K562 (cell line): ENCODE measurements around the gene CA6.

Source experiments
- ARID2 ChIP-seq: fragments of 450-650 bp; IDR thresholded peaks from 2 replicates; pipeline ENCODE4 v1.6.1; 2017; ENCODE audit warnings: antibody characterized with exemption, mild to moderate bottlenecking
- BCOR ChIP-seq: fragments of 450-650 bp; IDR thresholded peaks from 2 replicates; pipeline ENCODE4 v1.6.1; 2016
- C11orf30 ChIP-seq: fragments of 450-650 bp; IDR thresholded peaks from 2 replicates; pipeline ENCODE4 v1.6.1; 2016; ENCODE audit warnings: low read depth, mild to moderate bottlenecking
- CBX1 ChIP-seq: sonication (generic); IDR thresholded peaks from 2 replicates; pipeline ENCODE4 v1.6.1; 2016; ENCODE audit warnings: antibody characterized with exemption, low read depth, mild to moderate bottlenecking
- NBN ChIP-seq: fragments of 450-650 bp; IDR thresholded peaks from 2 replicates; pipeline ENCODE4 v1.6.1; 2016; ENCODE audit warnings: low read depth, mild to moderate bottlenecking
- POLR2AphosphoS5 ChIP-seq: IDR thresholded peaks from 2 replicates; pipeline ENCODE4 v1.6.1; 2011; ENCODE audit warnings: mild to moderate bottlenecking, low read depth, low read length, moderate library complexity; ENCODE audit not compliant: control insufficient read depth, insufficient read depth
- TF ChIP-seq, protein P1 (sequence below), 3 experiments: IDR thresholded peaks in 2 of 3; conservative IDR thresholded peaks in 1 of 3; 2 replicates each; pipeline ENCODE4 v1.5.1; 2011 to 2012; ENCODE audit warnings: low read length in 3 of 3, mild to moderate bottlenecking in 3 of 3, control low read depth in 2 of 3, improper control_type of control experiment in 1 of 3, inconsistent platforms in 1 of 3, low read depth in 1 of 3, mixed read lengths in 1 of 3, moderate library complexity in 1 of 3; ENCODE audit not compliant: insufficient read depth in 2 of 3
- TF ChIP-seq, protein P2 (sequence below): fragments of 450-650 bp; formaldehyde crosslinking; conservative IDR thresholded peaks from 2 replicates; pipeline ENCODE4 v1.4.0; 2022; ENCODE audit warnings: mild to moderate bottlenecking, missing genetic modification characterization
- TF ChIP-seq, protein P3 (sequence below): sonication (generic); formaldehyde crosslinking; IDR thresholded peaks from 2 replicates; pipeline ENCODE4 v1.8.0; 2022; ENCODE audit warnings: mild to moderate bottlenecking, missing genetic modification reagents

DNA sequence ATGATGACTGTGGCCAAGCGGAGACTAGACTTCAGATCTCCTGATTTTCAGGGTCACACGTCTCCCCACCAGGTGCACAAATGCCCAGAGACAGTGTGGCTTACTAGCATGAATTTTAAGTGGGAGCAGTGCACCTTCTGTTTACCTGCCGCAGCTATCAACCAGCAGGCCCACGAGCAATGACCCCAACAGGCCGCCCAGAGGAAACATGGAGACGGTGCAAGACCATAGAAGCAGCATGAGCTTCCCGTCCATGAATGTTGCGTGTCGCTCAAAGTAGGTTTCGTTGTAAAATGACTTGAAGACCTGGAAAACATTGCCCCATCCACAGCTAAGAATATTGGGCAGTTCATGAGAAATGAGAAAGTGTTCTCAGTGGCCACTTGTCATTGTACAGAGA is 77.1 kb downstream of the CA6 start:
- no peak for TF ChIP-seq NBN
- TF ChIP-seq, protein P1, sequence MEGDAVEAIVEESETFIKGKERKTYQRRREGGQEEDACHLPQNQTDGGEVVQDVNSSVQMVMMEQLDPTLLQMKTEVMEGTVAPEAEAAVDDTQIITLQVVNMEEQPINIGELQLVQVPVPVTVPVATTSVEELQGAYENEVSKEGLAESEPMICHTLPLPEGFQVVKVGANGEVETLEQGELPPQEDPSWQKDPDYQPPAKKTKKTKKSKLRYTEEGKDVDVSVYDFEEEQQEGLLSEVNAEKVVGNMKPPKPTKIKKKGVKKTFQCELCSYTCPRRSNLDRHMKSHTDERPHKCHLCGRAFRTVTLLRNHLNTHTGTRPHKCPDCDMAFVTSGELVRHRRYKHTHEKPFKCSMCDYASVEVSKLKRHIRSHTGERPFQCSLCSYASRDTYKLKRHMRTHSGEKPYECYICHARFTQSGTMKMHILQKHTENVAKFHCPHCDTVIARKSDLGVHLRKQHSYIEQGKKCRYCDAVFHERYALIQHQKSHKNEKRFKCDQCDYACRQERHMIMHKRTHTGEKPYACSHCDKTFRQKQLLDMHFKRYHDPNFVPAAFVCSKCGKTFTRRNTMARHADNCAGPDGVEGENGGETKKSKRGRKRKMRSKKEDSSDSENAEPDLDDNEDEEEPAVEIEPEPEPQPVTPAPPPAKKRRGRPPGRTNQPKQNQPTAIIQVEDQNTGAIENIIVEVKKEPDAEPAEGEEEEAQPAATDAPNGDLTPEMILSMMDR (IDR thresholded peaks at IDR 0.05 in 2 of 3, conservative IDR thresholded peaks at IDR 0.05 in 1 of 3; ENCODE audit: insufficient read depth in 2 of 3, low read depth in 1 of 3, low read length in 3 of 3) = no peak
- TF ChIP-seq, protein P2, sequence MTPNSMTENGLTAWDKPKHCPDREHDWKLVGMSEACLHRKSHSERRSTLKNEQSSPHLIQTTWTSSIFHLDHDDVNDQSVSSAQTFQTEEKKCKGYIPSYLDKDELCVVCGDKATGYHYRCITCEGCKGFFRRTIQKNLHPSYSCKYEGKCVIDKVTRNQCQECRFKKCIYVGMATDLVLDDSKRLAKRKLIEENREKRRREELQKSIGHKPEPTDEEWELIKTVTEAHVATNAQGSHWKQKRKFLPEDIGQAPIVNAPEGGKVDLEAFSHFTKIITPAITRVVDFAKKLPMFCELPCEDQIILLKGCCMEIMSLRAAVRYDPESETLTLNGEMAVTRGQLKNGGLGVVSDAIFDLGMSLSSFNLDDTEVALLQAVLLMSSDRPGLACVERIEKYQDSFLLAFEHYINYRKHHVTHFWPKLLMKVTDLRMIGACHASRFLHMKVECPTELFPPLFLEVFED = no peak
- no peak for TF ChIP-seq CBX1
- TF ChIP-seq POLR2AphosphoS5 = no peak
- TF ChIP-seq BCOR = no peak
- no peak for TF ChIP-seq ARID2
- no peak for TF ChIP-seq C11orf30
- TF ChIP-seq, protein P3, sequence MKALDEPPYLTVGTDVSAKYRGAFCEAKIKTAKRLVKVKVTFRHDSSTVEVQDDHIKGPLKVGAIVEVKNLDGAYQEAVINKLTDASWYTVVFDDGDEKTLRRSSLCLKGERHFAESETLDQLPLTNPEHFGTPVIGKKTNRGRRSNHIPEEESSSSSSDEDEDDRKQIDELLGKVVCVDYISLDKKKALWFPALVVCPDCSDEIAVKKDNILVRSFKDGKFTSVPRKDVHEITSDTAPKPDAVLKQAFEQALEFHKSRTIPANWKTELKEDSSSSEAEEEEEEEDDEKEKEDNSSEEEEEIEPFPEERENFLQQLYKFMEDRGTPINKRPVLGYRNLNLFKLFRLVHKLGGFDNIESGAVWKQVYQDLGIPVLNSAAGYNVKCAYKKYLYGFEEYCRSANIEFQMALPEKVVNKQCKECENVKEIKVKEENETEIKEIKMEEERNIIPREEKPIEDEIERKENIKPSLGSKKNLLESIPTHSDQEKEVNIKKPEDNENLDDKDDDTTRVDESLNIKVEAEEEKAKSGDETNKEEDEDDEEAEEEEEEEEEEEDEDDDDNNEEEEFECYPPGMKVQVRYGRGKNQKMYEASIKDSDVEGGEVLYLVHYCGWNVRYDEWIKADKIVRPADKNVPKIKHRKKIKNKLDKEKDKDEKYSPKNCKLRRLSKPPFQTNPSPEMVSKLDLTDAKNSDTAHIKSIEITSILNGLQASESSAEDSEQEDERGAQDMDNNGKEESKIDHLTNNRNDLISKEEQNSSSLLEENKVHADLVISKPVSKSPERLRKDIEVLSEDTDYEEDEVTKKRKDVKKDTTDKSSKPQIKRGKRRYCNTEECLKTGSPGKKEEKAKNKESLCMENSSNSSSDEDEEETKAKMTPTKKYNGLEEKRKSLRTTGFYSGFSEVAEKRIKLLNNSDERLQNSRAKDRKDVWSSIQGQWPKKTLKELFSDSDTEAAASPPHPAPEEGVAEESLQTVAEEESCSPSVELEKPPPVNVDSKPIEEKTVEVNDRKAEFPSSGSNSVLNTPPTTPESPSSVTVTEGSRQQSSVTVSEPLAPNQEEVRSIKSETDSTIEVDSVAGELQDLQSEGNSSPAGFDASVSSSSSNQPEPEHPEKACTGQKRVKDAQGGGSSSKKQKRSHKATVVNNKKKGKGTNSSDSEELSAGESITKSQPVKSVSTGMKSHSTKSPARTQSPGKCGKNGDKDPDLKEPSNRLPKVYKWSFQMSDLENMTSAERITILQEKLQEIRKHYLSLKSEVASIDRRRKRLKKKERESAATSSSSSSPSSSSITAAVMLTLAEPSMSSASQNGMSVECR (CRISPR knock-in tag) = no peak
